Stimulated activated CD4-positive, alpha-beta T cell treated with anti-CD3 and anti-CD28 coated beads, Interleukin-1b, Interleukin-23, amount 100 ng/mL, for 48 hours (primary cell): ENCODE measurements around the gene SNRPN.
"Not testable (repeated sequence)": the region's sequence is repeated elsewhere in the genome, so short reads cannot be mapped to it uniquely, and the experiment has no call there.

Experiments
- DNase-seq: peaks from one replicate; pipeline ENCODE4 v3.0.0-alpha.2; 2020

Gene SNRPN

GRCh38 chr15:24954783-24955530 lies at the start of gene SNRPN, which contains the start of gene SNURF:
TSS of gene SNRPN (plus strand) at chr15:24954987. CDS start at chr15:24974454, 19,467 bp downstream.
TSS of gene SNURF (plus strand) at chr15:24954987. CDS start at chr15:24955049, 62 bp downstream.
- peak; percentile 67 for DNase-seq

GRCh38 chr15:24916305-24917009 lies 38.3 kb upstream of the SNRPN start:
- DNase-seq = no peak

GRCh38 chr15:24917431-24917830 lies 37.4 kb upstream of the SNRPN start:
- DNase-seq = no peak

DNA sequence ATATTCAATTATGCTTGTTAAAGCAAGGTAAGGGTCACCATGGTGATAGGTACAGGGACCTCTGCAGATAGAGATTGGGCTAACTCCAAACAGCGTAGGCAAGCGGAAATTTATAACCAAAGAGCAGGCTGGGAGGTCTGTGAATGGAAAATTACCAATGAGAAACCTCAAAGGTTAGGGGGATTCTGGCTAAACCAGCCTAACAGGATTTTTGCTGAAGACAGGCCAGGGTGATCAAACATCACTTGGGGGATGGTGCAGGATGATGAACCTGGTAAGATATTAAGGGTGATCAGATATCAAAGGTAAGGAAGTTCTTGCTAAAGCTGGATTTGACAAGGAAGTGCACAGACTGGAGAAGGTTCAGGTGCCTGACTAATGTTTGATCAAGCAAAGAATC lies 35.3 kb upstream of the SNRPN start:
- DNase-seq = no peak

- not testable (repeated sequence) for DNase-seq
Observed at GRCh38 chr15:24922781-24923180, 32.0 kb upstream of the SNRPN start.

DNA sequence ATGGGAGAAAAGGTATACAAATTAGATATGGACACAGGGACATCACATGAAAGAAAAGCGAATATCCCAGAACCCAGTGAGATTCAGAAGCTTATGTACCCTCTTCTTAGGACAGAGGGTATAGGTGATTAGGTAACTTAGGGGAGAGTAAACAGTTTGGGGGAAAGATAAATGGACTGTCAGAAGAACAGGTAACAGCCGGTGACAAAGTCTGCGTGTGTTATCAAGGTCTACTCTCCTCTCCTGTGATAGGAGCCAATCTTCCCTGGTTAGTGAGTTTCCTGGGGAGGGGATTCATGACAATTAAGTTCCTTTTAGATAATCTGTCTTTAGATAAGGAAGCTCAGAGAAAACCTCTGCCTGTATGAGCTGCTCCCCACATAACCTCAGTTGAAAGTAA lies 30.6 kb upstream of the SNRPN start:
- DNase-seq = no peak

- no peak for DNase-seq
Observed at GRCh38 chr15:24924621-24925020, 30.2 kb upstream of the SNRPN start.

DNA sequence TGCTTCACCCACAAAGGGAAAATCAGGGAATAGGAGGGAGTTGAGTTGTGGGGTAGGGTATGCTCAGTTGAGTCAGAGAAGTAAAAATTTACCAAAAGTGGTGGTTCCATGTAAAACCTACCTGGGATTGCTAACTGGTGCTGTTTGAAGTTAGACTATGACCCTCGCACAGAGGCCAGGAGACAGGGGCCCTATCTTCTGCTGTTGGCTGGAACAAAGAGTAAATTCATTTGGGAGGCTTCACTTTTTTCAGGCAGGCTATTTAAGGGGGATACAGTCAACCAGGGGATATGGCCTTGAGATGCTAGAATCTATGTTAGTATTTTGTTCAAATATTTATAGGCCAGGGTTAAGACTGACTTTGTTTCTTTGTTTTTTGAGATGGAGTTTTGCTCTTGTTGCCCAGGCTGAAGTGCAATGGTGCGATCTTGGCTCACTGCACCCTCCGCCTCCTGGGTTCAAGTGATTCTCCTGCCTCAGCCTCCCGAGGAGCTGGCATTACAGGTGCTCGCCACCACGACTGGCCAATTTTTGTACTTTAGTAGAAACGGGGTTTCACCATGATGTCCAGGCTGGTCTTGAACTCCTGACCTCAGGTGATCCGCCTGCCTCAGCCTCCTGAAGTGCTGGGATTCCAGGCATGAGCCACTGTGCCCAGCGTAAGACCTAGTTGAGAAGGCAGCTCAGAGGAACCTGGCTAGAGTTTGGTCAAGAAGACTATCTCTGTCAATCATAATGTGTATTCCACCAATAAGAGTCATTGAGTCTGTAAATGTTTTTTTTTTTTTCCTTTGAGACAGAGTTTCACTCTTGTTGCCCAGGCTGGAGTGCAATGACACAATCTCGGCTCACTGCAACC lies 22.7 kb upstream of the SNRPN start:
- not testable (repeated sequence) for DNase-seq

DNA sequence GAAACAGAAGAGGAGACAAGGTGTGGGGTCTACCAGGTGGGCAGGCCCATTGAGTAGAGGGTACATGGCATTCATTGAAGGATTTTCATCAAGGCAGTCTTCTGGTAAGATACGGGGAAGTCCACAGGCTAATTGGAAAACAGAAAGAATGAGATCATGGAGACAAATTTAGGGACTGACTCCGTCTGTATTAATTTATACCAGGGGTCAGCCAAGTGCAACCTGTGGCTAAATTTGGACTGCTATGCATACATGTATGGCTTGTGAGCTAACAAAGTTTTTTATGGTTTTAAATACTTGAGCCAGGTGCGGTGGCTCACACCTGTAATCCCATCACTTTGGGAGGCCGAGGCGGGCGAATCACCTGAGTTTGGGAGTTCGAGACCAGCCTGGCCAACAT lies 21.1 kb upstream of the SNRPN start:
- DNase-seq = no peak

DNA sequence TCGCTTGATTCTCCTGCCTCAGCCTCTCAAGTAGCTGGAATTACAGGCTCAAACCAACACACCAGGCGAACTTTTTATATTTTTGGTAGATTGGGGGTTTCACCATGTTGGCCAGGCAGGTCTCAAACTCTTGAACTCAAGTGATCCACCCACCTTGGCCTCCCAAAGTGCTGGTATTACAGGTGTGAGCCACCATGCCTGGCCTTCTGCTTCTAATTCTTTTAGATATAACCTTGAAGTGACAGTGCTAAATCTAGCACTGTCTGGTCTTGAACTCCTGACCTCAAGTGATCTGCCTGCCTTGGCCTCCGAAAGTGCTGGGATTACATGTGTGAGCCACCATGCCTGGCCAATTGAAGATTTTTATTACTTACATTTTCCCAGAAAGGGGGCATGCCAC lies 16.6 kb upstream of the SNRPN start:
- DNase-seq = not testable (repeated sequence)

- DNase-seq = no peak
Observed at GRCh38 chr15:24940236-24940635, 14.6 kb upstream of the SNRPN start.

GRCh38 chr15:24943361-24943760 lies 11.4 kb upstream of the SNRPN start:
- DNase-seq = no peak

- DNase-seq = no peak
Observed at GRCh38 chr15:24944954-24945353, 9.8 kb upstream of the SNRPN start.

DNA sequence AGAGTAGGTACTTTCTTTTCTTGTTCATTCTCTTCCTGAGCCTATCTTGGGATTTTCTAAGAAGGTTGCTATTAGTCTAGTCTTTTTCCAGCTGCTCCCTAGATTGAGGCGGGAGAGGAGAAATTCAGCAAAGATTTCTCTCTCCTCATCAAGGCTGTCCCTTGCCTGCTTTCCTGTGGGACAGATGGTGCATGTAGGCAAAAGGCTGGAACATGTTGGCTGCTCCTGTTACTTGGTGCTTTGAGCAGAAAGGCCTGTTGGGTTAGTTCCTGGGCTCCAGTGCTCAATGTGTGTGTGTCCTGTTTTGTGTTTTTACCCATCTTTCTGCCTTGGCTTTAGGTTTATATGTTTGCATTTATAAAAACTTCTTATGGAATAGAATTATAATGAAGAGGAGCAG lies 9.1 kb upstream of the SNRPN start:
- no peak for DNase-seq

GRCh38 chr15:24948495-24948894 lies 6.3 kb upstream of the SNRPN start:
- no peak for DNase-seq

- peak; percentile 4 for DNase-seq
Observed at GRCh38 chr15:24955531-24955921, 739 bp downstream of the SNRPN start.

DNA sequence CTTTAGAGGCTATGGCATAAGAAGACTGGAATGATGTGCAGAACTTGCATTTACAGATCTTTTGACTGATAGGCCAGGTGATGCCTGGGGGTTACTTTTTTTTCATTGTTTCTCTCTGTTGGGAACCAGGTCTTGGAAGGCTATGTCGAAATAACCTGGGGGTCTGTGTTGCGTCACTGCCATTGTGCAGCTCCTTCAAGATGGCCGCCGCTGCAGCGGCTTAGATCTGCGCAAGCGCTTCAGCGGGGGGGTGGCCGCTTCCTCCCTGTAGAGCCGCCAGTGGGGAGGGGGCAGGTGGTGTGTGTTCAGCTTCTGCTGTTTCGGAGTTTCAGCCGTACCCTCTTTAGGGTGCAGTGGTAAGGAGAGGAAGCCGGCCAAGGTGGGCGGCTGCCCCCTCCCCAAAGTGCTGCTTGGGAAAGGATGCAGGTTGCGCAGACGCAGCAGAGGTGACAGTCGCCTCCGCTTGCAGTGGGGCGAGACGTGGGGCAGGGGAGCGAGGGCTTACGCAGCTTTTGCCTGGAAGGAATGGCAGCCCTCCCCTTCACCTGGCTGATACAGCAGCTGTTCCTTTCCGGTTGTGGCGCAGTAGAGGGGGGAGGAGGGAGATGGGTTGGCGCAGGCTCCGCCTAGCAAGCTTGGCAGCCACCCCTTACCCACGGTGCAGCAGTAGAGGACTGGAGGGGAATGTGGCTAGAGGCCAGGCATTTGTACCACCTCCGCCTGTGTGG lies 1.5 kb downstream of the SNRPN start:
- peak; percentile 71 for DNase-seq

DNA sequence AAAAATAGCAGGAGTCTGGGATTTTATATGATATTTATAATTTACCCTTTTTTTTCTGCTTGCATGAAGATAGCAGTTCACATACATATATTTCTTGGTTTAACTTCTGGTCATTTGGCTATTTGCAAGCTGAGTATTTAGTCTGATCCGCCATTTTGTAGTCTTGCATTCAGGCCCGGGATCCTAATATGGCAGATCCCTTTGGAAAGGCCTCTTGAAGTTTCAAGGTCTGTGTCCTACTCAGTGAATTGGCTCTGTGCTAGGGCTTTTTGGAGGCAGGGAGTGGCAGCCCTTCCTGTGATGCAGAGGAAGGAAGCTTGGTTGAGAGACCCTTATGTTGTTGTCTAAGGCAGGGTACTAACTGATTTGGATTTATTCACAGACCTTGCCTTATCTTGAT lies 2.9 kb downstream of the SNRPN start:
- no peak for DNase-seq

- no peak for DNase-seq
Observed at GRCh38 chr15:24961967-24962366, 7.2 kb downstream of the SNRPN start.

DNA sequence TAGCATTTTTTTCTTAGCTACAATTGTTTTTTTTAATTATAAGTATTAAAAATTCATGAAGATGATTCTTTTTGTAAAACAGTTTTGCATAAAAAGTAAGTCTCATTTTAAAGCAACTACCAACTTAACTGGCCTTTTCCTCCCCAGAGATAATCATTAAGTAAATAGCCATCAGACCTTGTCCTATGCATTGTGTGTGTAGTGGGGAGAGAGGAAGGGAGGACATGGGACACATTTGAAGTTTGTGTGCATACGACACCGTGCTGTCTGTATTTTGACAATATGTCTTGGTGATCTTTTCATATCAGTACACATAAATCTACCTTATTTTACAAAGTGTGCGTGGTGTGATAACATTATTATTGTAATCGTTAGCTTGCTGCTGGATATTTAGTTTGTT lies 8.1 kb downstream of the SNRPN start:
- no peak for DNase-seq

DNA sequence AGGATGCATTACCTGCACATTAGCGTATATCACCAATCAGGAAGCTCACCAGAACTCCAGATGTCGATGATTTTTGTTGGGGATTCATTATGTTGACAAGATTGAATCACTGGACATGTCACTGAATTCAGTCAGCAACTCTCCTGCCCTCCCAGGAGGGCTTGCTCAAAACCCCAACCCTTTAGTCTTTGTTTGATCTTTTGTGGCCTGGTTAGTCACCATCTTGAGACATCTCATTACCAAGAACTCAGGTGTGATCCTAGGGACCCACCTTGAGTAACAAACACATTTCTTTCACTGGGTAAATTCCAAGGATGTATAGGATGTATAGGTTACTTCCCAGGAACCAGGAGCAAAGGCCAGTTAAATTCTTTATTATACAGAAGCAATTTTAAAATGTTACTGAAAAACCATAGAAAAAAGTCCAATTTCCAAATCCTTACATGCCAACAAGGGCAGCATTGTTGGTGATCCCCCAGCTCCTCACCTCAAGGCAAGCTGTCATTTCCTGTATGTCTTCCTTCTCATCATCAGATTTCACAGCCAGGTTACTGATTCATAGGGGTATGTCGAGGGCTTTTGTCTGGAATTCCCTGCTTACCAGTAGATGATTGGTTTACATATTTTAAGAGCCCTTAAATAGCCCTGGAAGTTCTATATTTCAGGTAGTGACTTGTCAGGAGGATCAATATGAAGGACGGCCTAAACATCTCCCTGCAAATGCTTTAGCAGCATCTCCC lies 11.7 kb downstream of the SNRPN start:
- no peak for DNase-seq

- DNase-seq = no peak
Observed at GRCh38 chr15:24971052-24971451, 16.3 kb downstream of the SNRPN start.
